HepG2 (cell line): ENCODE measurements around the gene CRAMP1. TPM values are rescaled to one million over a fixed set of nuclear protein-coding genes. Genes with fewer than 3 reads are reported as not detected.
"Not testable (repeated sequence)": the region's sequence is repeated elsewhere in the genome, so short reads cannot be mapped to it uniquely, and the experiment has no call there.

Source experiments
- ATAC-seq: fragments of 200-7000 bp; cut with Tn5 transposase; 3 replicates; pipeline ENCODE4 v1.9.1; 2020; ENCODE audit warnings: mild to moderate bottlenecking, moderate library complexity
- BruUV-seq: library from RNA; stranded (reverse); fragments of 400-500 nt; replicated peaks from 2 replicates; lab custom pipeline; 2021; lab: Mats Ljungman, UMichigan
- CTCF ChIA-PET: fragments of 300-600 bp; formaldehyde crosslinking; extraction: SDS; loops from one replicate; lab custom pipeline; 2021; ENCODE audit warnings: low total read pairs, inconsistent platforms, low intra/inter-chr PET ratio; lab: Yijun Ruan, JAX
- POLR2A ChIA-PET: fragments of 350-600 bp; sonication (Branson Sonifier 250); formaldehyde crosslinking; loops from one replicate; lab custom pipeline; 2020; ENCODE audit warnings: antibody characterized with exemption, inconsistent platforms; lab: Yijun Ruan, JAX
- DNase-seq: peaks from one replicate; pipeline ENCODE4 v3.0.0-alpha.2; 2015; ENCODE audit warnings: low spot score
- FAIRE-seq: peaks from 3 replicates; lab custom pipeline; 2011; peaks lifted over from hg19 to GRCh38; lab: Jason Lieb, UNC
- H2AFZ ChIP-seq: one replicate; pipeline ENCODE4 v1.6.1; 2011; ENCODE audit warnings: low read length, inconsistent platforms
- H3K27ac ChIP-seq: fragments of 300-600 bp; 3 replicates; pipeline ENCODE4 v1.8.0; 2011; ENCODE audit warnings: mixed run types, mild to moderate bottlenecking, mixed read lengths, low read length, inconsistent platforms; ENCODE audit not compliant: insufficient read depth; ENCODE audit errors: extremely low read length
- H3K27me3 ChIP-seq, 2 experiments: fragments of 200-600 bp in 1 of 2; 2 replicates in 1 of 2; 3 replicates in 1 of 2; pipeline versions ENCODE4 v1.6.0 to v1.8.0; 2011; ENCODE audit warnings: low read length in 2 of 2, mild to moderate bottlenecking in 2 of 2, moderate library complexity in 2 of 2, inconsistent platforms in 1 of 2; ENCODE audit not compliant: insufficient read depth in 2 of 2, control insufficient read depth in 1 of 2
- H3K36me3 ChIP-seq, 2 experiments: fragments of 200-600 bp in 1 of 2; replicated peaks in 1 of 2; 2 replicates in 1 of 2; 3 replicates in 1 of 2; pipeline versions ENCODE4 v1.5.1 to v1.8.0; 2011; ENCODE audit warnings: low read length in 2 of 2, inconsistent platforms in 1 of 2; ENCODE audit not compliant: insufficient read depth in 2 of 2, control insufficient read depth in 1 of 2
- H3K4me1 ChIP-seq: 2 replicates; pipeline ENCODE4 v1.5.1; 2012; ENCODE audit warnings: low read length, inconsistent platforms; ENCODE audit not compliant: insufficient read depth
- H3K4me2 ChIP-seq: 2 replicates; pipeline ENCODE4 v1.6.0; 2011; ENCODE audit warnings: low read depth, low read length, inconsistent platforms
- H3K4me3 ChIP-seq, 3 experiments: fragments of 200-600 bp in 1 of 3; sonication (generic), shearing (Covaris generic) in 1 of 3; replicated peaks in 1 of 3; 2 replicates each; pipeline ENCODE4 v1.5.1; 2011 to 2016; ENCODE audit warnings: low read length in 3 of 3, inconsistent platforms in 2 of 3, low read depth in 2 of 3, mild to moderate bottlenecking in 2 of 3, control low read depth in 1 of 3, mixed read lengths in 1 of 3; ENCODE audit not compliant: insufficient read depth in 1 of 3
- H3K79me2 ChIP-seq: one replicate; pipeline ENCODE4 v1.6.1; 2011; ENCODE audit warnings: low read length, inconsistent platforms; ENCODE audit not compliant: insufficient read depth
- H3K9ac ChIP-seq: 2 replicates; pipeline ENCODE4 v1.6.0; 2011; ENCODE audit warnings: mild to moderate bottlenecking, low read depth, low read length, inconsistent platforms; ENCODE audit not compliant: insufficient read depth
- H3K9me3 ChIP-seq: 2 replicates; pipeline ENCODE4 v1.5.1; 2012; ENCODE audit warnings: mild to moderate bottlenecking, low read length
- H4K20me1 ChIP-seq: 2 replicates; pipeline ENCODE4 v1.6.0; 2011; ENCODE audit warnings: inconsistent platforms, mild to moderate bottlenecking, low read length, moderate library complexity; ENCODE audit not compliant: insufficient read depth
- CAMTA2 ChIP-seq: sonication (generic); formaldehyde crosslinking; IDR thresholded peaks from 2 replicates; pipeline ENCODE4 v1.4.0; 2020; ENCODE audit warnings: mild to moderate bottlenecking, missing genetic modification reagents, borderline replicate concordance
- CEBPB ChIP-seq: IDR thresholded peaks from 2 replicates; pipeline ENCODE4 v1.6.1; 2011; ENCODE audit warnings: low read depth, low read length, improper control_type of control experiment, borderline replicate concordance
- WGBS: methylation state at CpG from one replicate; pipeline ENCODE4 v1.1.6; 2017; ENCODE audit warnings: low lambda C conversion rate; 5-methylcytosine and 5-hydroxymethylcytosine counted together
- in situ Hi-C: cut with HindIII; loops from 2 replicates; pipeline ENCODE4 v1.10.0; 2017; ENCODE audit warnings: low pct_unique_long_range_greater_than_20kb; ENCODE audit not compliant: extremely low pct_ligation_motif_present
- intact Hi-C: fragments of 100-400 bp; cut with micrococcal nuclease; formaldehyde crosslinking; loops from one replicate; pipeline ENCODE4 v1.10.0; 2022; ENCODE audit not compliant: unreplicated experiment
- polyA plus RNA-seq, 8 experiments: library from polyadenylated mRNA; depleted of rRNA in 3 of 8; stranded (reverse) in 7 of 8; unstranded in 1 of 8; fragments of >200 nt; fragmentation: Illumina TruSeq in 4 of 8; extraction: Trizol in 4 of 8; gene quantifications; 2 replicates each; pipeline versions ENCODE4 v1.2.1 to v1.2.3, GENCODE V29; 2011 to 2016; ENCODE audit warnings: low read depth in 4 of 8, missing spikeins in 1 of 8, mixed read lengths in 1 of 8; ENCODE audit not compliant: insufficient read depth in 1 of 8
- total RNA-seq, 5 experiments: library from RNA; depleted of rRNA; stranded (reverse); fragments of >200 nt; fragmentation: Illumina TruSeq; extraction: Trizol; gene quantifications; 2 replicates each; pipeline ENCODE4 v1.2.3, GENCODE V29; 2016; ENCODE audit warnings: low read depth in 1 of 5

CRAMP1 gene
- total and polyA plus RNA-seq, 2 of the 13 experiments (the other 11 are each of a cell fraction or from before 2014, with no cell fraction given) = 6.8 to 9.7 TPM

GRCh38 chr16:1715220-1715619 is 103.1 kb downstream of the CRAMP1 start:
- Histone ChIP-seq H3K79me2 (peaks cover 54% of the 10 kb centered on the region), H4K20me1 (peaks cover 11% of the 10 kb centered on the region; the same call in 1 of the 2 replicates), H3K4me2 (no peak overlapping the region), H3K4me3 (no peak overlapping the region), H3K36me3 (peaks cover 2 to 13% of the 10 kb centered on the region in 2 experiments; a peak in 2 of 5 replicates), H3K9ac (no peak overlapping the region), H3K27ac (no peak overlapping the region), H3K4me1 (peaks cover 33% of the 10 kb centered on the region), H3K9me3 (no peaks in the 10 kb centered on the region), H3K27me3 (no peaks in the 10 kb centered on the region), H2AFZ (no peak overlapping the region)
- POLR2A ChIA-PET = interaction anchor here (1.2 kb wide), 1 partner anchor 9 kb away, joined by 4 read pairs; the partner anchor contains the start of gene MAPK8IP3
- no TSS peak for BruUV-seq
- DNase-seq = no peak
- in situ Hi-C loops = no loop called here
- TF ChIP-seq CAMTA2 (CRISPR knock-in tag) = no peak
- 0 out of 2 replicates have a peak, but pooled peaks have one; percentile 21 for TF ChIP-seq CEBPB
- 98% methylated on average over 12 of the region's 12 CpGs for WGBS
- no peak for ATAC-seq
- FAIRE-seq = no peak
- CTCF ChIA-PET = no interaction called here
- intact Hi-C loops = no loop called here

GRCh38 chr16:1718236-1718635 is 106.1 kb downstream of the CRAMP1 start:
- intact Hi-C loops, H3K4me2 ChIP-seq, BruUV-seq, H3K4me3 ChIP-seq, H3K27ac ChIP-seq, POLR2A ChIA-PET, in situ Hi-C loops, H3K27me3 ChIP-seq, DNase-seq, H4K20me1 ChIP-seq, CTCF ChIA-PET, H3K36me3 ChIP-seq, H2AFZ ChIP-seq, H3K9me3 ChIP-seq, H3K9ac ChIP-seq, FAIRE-seq, ATAC-seq: not testable (repeated sequence)
- Histone ChIP-seq H3K4me1 (peaks cover 43% of the 10 kb centered on the region), H3K79me2 (peaks cover 37% of the 10 kb centered on the region)
- 98% methylated on average over 10 of the region's 10 CpGs for WGBS
